ENCODE data around the gene CPSF2. TPM values are rescaled to one million over a fixed set of nuclear protein-coding genes. Genes with fewer than 3 reads are reported as not detected.

CPSF2 gene
- total and polyA plus RNA-seq, 10 of the 15 experiments (the other 5 are each of a cell fraction or from before 2014, with no cell fraction given), result 18.2 to 71.8 (median 47.0) TPM

DNA sequence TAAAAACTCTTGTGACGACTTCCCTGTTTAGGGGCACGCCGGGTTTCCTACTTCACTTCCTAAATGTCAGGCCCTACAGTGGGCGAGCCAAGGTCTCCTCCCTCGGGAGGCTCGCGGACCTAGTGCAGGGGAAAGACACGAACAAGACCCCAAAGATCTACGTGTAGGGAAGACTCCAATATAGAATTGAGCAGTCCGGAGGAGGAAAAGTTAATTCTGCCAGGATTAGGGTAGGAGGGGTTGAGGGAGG is 16.0 kb upstream of the CPSF2 start:
- peak overlapping the region; percentile 36 for H3K27ac ChIP-seq (ENCODE audit: control insufficient read depth, insufficient read depth)
- H3K4me1 ChIP-seq (ENCODE audit: control insufficient read depth, insufficient read depth, low read length), result no peaks in the 10 kb centered on the region; the same call in 1 of the 2 replicates
- H3K4me3 ChIP-seq, result peak overlapping the region; percentile 98
- peak overlapping the region; percentile 82 for H3K4me2 ChIP-seq (ENCODE audit: control insufficient read depth, insufficient read depth)
- intact Hi-C loops (cut with micrococcal nuclease; ENCODE audit: unreplicated experiment), result loop anchor here (5.0 kb wide), 1 partner anchor 64 kb away; the partner anchor contains the start of gene TRIP11
- in situ Hi-C loops (cut with MboI), result no loop called here
- FAIRE-seq (no peak), DNase-seq (ENCODE audit: low read depth, low spot score) (no peak), ATAC-seq (peak; percentile 15)
- H2AFZ ChIP-seq (ENCODE audit: control insufficient read depth, low read depth, low read length), result peak overlapping the region; percentile 72
- H3K36me3 ChIP-seq (ENCODE audit: control insufficient read depth in 2 of 2, insufficient read depth in 2 of 2, low read length in 1 of 2), result no peaks in the 10 kb centered on the region
- H3K27me3 ChIP-seq (replicated peaks in 1 of 2; ENCODE audit: control insufficient read depth in 2 of 2, insufficient read depth in 2 of 2, low read length in 1 of 2), result no peaks in the 10 kb centered on the region
- SMC1A ChIA-PET (ENCODE audit: uncharacterized antibody, unreplicated experiment), result interaction anchor here (0.5 to 2.8 kb wide), 7 partner anchors 11 to 576 kb away, joined by 3 to 21 read pairs (median 4); partner anchors contain the start of genes CPSF2 and NDUFB1
- H3K79me2 ChIP-seq (ENCODE audit: control insufficient read depth, insufficient read depth, low read length), result peaks cover 23% of the 10 kb centered on the region
- H3K9me3 ChIP-seq (replicated peaks; ENCODE audit: control insufficient read depth, insufficient read depth, low read length), result no peaks in the 10 kb centered on the region
- BruUV-seq (replicated peaks), result no TSS peak
- POLR2A ChIA-PET, result interaction anchor here (2.1 to 4.7 kb wide), 2 partner anchors 16 to 66 kb away, joined by 8 to 45 read pairs; partner anchors contain the start of genes CPSF2, NDUFB1 and TRIP11
- RAD21 ChIA-PET (ENCODE audit: unreplicated experiment), result interaction anchor here (0.9 to 3.1 kb wide), 7 partner anchors 12 to 247 kb away, joined by 3 to 28 read pairs (median 7); partner anchors contain the start of genes CPSF2, NDUFB1 and TRIP11
- no peaks in the 10 kb centered on the region for H4K20me1 ChIP-seq (ENCODE audit: control insufficient read depth, insufficient read depth)
- CTCF ChIA-PET, result interaction anchor here (0.7 to 4.9 kb wide), 15 partner anchors 8 to 679 kb away, joined by 3 to 143 read pairs (median 4); partner anchors contain the start of genes CPSF2, NDUFB1 and TRIP11
- H3K9ac ChIP-seq (ENCODE audit: control insufficient read depth, insufficient read depth, low read length), result peak overlapping the region; percentile 72
- WGBS (ENCODE audit: insufficient coverage, insufficient replicate concordance, low lambda C conversion rate, missing lambda C conversion rate), result 1% methylated on average over 10 of the region's 10 CpGs
- TF ChIP-seq TCF7 (IDR thresholded peaks at IDR 0.05; ENCODE audit: borderline replicate concordance), result no peak
- TF ChIP-seq BMI1 (IDR thresholded peaks at IDR 0.05; ENCODE audit: borderline replicate concordance), result no peak
- TF ChIP-seq CHD2 (IDR thresholded peaks at IDR 0.05; ENCODE audit: borderline replicate concordance, low read depth, low read length), result no peak
- no peak for TF ChIP-seq RELA (IDR thresholded peaks at IDR 0.05; ENCODE audit: borderline replicate concordance, partially characterized antibody)
- no peak for TF ChIP-seq RUNX3 (IDR thresholded peaks at IDR 0.05; ENCODE audit: low read length)
- no peak for TF ChIP-seq SMC3 (IDR thresholded peaks at IDR 0.05; ENCODE audit: borderline replicate concordance, low read length)
- no peak for TF ChIP-seq ZNF207 (IDR thresholded peaks at IDR 0.05; ENCODE audit: borderline replicate concordance)
- TF ChIP-seq CREB1 (IDR thresholded peaks at IDR 0.05; ENCODE audit: low read depth), result peak; percentile 42; the same call in 1 of the 2 replicates
- TF ChIP-seq ATF7 (IDR thresholded peaks at IDR 0.05; ENCODE audit: low read depth), result no peak
- TF ChIP-seq IKZF2 (IDR thresholded peaks at IDR 0.05), result peak; percentile 55 to 65; a peak in 2 of 4 replicates
- no peak for TF ChIP-seq RBBP5 (conservative IDR thresholded peaks at IDR 0.05)
- no peak for TF ChIP-seq CUX1 (IDR thresholded peaks at IDR 0.05; ENCODE audit: insufficient replicate concordance, low read depth, low read length)
- TF ChIP-seq ZBTB33 (IDR thresholded peaks at IDR 0.05), result no peak
- TF ChIP-seq EED (IDR thresholded peaks at IDR 0.05; ENCODE audit: low read depth), result 0 out of 2 replicates have a peak, but pooled peaks have one; percentile 37
- TF ChIP-seq MYC (IDR thresholded peaks at IDR 0.05; ENCODE audit: insufficient read depth, insufficient read length, insufficient replicate concordance, low read length, severe bottlenecking), result no peak
- 0 out of 2 replicates have a peak, but pooled peaks have one; percentile 19 for TF ChIP-seq MLLT1 (IDR thresholded peaks at IDR 0.05)
- TF ChIP-seq GABPA (IDR thresholded peaks at IDR 0.05; ENCODE audit: low read depth), result no peak

Data from GM12878 (cell line).